Activated T-helper 17 cell treated with anti-CD3 and anti-CD28 coated beads, Interleukin-2, amount 50 U/mL, for 72 hours (primary cell): ENCODE results near the gene ZNF135. TPM values are rescaled to one million over a fixed set of nuclear protein-coding genes. Genes with fewer than 3 reads are reported as not detected.

ENCODE experiments used
- ATAC-seq: fragments of 150-1000 bp; cut with Tn5 transposase; replicated peaks from 2 replicates; pipeline ENCODE4 v1.10.0; 2021; ENCODE audit warnings: mild to moderate bottlenecking, moderate library complexity
- H3K27ac Mint-ChIP-seq: one replicate; pipeline ENCODE4 v1.8.0; 2022; ENCODE audit warnings: mixed read lengths
- H3K27me3 Mint-ChIP-seq: one replicate; pipeline ENCODE4 v1.8.0; 2022; ENCODE audit warnings: mixed read lengths
- H3K36me3 Mint-ChIP-seq: one replicate; pipeline ENCODE4 v1.8.0; 2022; ENCODE audit warnings: low read depth, mild to moderate bottlenecking, mixed read lengths
- H3K4me1 Mint-ChIP-seq: one replicate; pipeline ENCODE4 v1.8.0; 2022; ENCODE audit warnings: mixed read lengths
- H3K4me3 Mint-ChIP-seq: one replicate; pipeline ENCODE4 v1.8.0; 2022; ENCODE audit warnings: mild to moderate bottlenecking, mixed read lengths
- H3K9me3 Mint-ChIP-seq: one replicate; pipeline ENCODE4 v1.8.0; 2022; ENCODE audit warnings: mixed read lengths
- total RNA-seq, 2 donors: library from RNA; stranded (reverse); gene quantifications; one replicate each; pipeline ENCODE4 v1.2.3, GENCODE V29; 2022

Gene ZNF135
- total RNA-seq, 2 donors from 2014 or later: 0.34 TPM; not detected in 1

DNA sequence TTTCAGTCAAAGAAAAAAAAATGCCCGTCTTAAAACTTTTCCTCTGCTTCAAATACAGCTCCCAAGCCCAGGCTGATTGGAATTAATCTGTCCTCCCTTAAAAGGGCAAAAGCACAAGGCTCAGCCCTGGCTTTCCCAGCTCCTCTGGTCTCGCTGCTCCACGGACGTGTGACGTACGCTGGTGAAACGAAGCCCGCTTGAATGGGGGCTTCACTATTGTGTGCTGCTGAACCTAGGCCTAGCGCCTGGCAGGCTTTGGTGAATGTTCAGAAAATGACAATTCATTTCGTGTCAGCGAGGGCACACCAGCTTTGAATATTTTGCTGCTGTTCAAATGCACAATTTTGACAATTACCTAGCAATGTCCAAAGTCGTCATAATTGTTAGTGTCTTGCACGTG, 615 bp upstream of the ZNF135 start:
- Mint-ChIP-seq H3K9me3 (peaks cover 14% of the 10 kb centered on the region), H3K36me3 (peaks cover 14% of the 10 kb centered on the region), H3K27me3 (peaks cover 16% of the 10 kb centered on the region), H3K4me3 (peak overlapping the region; percentile 61), H3K4me1 (no peaks in the 10 kb centered on the region), H3K27ac (no peak overlapping the region)
- no peak for ATAC-seq

DNA sequence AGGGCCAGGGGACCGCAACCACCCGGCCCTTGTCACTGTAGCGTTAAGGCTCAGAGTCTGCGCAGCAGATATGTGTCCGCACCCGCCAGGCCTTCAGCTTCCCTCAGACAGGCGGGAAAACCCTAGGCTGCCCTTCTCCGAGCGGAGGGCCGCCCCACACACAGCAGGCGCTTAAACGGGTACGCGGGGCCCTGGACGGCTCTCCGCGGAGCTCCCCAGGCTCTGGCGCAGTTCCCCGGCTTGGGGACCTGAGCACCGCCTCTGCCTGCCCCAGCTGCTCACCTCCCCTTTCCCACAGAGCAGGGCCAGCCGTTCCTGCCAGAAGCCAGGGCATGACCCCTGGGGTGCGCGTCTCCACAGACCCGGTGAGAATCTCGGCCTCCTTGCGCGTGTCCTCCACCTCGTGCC, 593 bp downstream of the ZNF135 start:
- no peak overlapping the region for H3K27ac Mint-ChIP-seq
- peaks cover 15% of the 10 kb centered on the region for H3K9me3 Mint-ChIP-seq
- ATAC-seq: no peak
- peaks cover 16% of the 10 kb centered on the region for H3K27me3 Mint-ChIP-seq
- H3K4me1 Mint-ChIP-seq: no peaks in the 10 kb centered on the region
- peak overlapping the region; percentile 11 for H3K4me3 Mint-ChIP-seq
- H3K36me3 Mint-ChIP-seq: peaks cover 14% of the 10 kb centered on the region

DNA sequence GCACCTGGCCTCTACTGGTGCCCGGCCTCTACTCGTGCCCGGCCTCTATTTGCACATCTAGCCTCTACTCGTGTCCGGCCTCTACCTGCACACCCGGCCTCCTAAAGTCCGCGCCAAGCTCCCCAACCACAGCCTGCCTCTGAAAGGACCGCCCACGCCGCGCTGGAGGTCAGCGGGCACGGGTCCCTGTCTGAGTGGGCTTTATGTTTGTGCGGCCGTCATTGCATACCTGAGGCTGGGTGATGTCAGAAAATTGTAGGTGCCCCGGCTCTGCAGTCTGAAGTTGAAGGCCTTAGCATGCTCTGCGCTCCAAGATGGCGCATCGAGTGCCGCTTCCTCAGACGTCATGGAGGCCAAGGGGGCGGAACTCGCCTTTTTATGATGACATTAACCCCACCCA, 1.1 kb downstream of the ZNF135 start:
- Mint-ChIP-seq H3K27ac (no peak overlapping the region), H3K4me3 (peak overlapping the region; percentile 11), H3K36me3 (peaks cover 14% of the 10 kb centered on the region), H3K4me1 (no peaks in the 10 kb centered on the region), H3K27me3 (peaks cover 15% of the 10 kb centered on the region), H3K9me3 (peaks cover 16% of the 10 kb centered on the region)
- ATAC-seq: no peak

GRCh38 chr19:58063712-58064111, 4.6 kb downstream of the ZNF135 start:
- peaks cover 38% of the 10 kb centered on the region for H3K9me3 Mint-ChIP-seq
- peaks cover 2% of the 10 kb centered on the region for H3K27me3 Mint-ChIP-seq
- H3K4me1 Mint-ChIP-seq: no peaks in the 10 kb centered on the region
- H3K4me3 Mint-ChIP-seq: no peak overlapping the region
- ATAC-seq: no peak
- peaks cover 3% of the 10 kb centered on the region for H3K36me3 Mint-ChIP-seq
- no peak overlapping the region for H3K27ac Mint-ChIP-seq

DNA sequence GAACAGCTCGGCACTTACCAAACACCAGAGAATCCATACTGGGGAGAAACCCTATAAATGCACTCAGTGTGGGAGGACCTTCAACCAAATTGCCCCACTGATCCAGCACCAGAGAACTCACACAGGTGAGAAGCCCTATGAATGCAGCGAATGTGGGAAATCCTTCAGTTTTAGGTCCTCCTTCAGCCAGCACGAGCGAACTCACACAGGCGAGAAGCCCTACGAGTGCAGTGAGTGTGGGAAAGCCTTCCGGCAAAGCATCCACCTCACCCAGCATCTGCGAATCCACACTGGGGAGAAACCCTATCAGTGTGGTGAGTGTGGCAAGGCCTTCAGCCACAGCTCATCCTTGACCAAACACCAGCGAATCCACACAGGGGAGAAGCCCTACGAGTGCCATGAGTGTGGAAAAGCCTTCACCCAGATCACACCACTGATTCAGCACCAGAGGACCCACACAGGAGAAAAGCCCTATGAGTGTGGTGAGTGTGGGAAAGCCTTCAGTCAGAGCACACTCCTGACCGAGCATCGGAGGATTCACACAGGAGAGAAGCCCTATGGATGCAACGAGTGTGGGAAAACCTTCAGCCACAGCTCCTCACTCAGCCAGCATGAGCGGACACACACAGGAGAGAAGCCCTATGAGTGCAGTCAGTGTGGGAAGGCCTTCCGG, 8.3 kb downstream of the ZNF135 start:
- Mint-ChIP-seq H3K4me3 (no peak overlapping the region), H3K27ac (no peak overlapping the region), H3K27me3 (no peaks in the 10 kb centered on the region), H3K9me3 (peaks cover 44% of the 10 kb centered on the region), H3K36me3 (no peaks in the 10 kb centered on the region), H3K4me1 (no peaks in the 10 kb centered on the region)
- ATAC-seq: no peak

- H3K9me3 Mint-ChIP-seq: peaks cover 25% of the 10 kb centered on the region
- H3K4me1 Mint-ChIP-seq: no peaks in the 10 kb centered on the region
- H3K27me3 Mint-ChIP-seq: no peaks in the 10 kb centered on the region
- H3K27ac Mint-ChIP-seq: no peak overlapping the region
- no peaks in the 10 kb centered on the region for H3K36me3 Mint-ChIP-seq
- no peak for ATAC-seq
- H3K4me3 Mint-ChIP-seq: no peak overlapping the region
These were observed 20.7 kb downstream of the ZNF135 start for GRCh38 chr19:58079792-58080191.

GRCh38 chr19:58083021-58083420, 23.9 kb downstream of the ZNF135 start:
- H3K27me3 Mint-ChIP-seq: no peaks in the 10 kb centered on the region
- no peak overlapping the region for H3K27ac Mint-ChIP-seq
- H3K9me3 Mint-ChIP-seq: peaks cover 21% of the 10 kb centered on the region
- ATAC-seq: no peak
- no peaks in the 10 kb centered on the region for H3K36me3 Mint-ChIP-seq
- H3K4me1 Mint-ChIP-seq: no peaks in the 10 kb centered on the region
- no peak overlapping the region for H3K4me3 Mint-ChIP-seq

- no peak for ATAC-seq
- Mint-ChIP-seq H3K9me3 (peaks cover 16% of the 10 kb centered on the region), H3K4me3 (no peak overlapping the region), H3K36me3 (no peaks in the 10 kb centered on the region), H3K4me1 (no peaks in the 10 kb centered on the region), H3K27ac (no peak overlapping the region), H3K27me3 (no peaks in the 10 kb centered on the region)
These were observed 25.7 kb downstream of the ZNF135 start for GRCh38 chr19:58084596-58085347.

- Mint-ChIP-seq H3K4me3 (no peak overlapping the region), H3K27ac (no peak overlapping the region), H3K27me3 (no peaks in the 10 kb centered on the region), H3K36me3 (no peaks in the 10 kb centered on the region), H3K4me1 (no peaks in the 10 kb centered on the region), H3K9me3 (peaks cover 11% of the 10 kb centered on the region)
- ATAC-seq: no peak
These were observed 26.3 kb downstream of the ZNF135 start for GRCh38 chr19:58085348-58085875.

DNA sequence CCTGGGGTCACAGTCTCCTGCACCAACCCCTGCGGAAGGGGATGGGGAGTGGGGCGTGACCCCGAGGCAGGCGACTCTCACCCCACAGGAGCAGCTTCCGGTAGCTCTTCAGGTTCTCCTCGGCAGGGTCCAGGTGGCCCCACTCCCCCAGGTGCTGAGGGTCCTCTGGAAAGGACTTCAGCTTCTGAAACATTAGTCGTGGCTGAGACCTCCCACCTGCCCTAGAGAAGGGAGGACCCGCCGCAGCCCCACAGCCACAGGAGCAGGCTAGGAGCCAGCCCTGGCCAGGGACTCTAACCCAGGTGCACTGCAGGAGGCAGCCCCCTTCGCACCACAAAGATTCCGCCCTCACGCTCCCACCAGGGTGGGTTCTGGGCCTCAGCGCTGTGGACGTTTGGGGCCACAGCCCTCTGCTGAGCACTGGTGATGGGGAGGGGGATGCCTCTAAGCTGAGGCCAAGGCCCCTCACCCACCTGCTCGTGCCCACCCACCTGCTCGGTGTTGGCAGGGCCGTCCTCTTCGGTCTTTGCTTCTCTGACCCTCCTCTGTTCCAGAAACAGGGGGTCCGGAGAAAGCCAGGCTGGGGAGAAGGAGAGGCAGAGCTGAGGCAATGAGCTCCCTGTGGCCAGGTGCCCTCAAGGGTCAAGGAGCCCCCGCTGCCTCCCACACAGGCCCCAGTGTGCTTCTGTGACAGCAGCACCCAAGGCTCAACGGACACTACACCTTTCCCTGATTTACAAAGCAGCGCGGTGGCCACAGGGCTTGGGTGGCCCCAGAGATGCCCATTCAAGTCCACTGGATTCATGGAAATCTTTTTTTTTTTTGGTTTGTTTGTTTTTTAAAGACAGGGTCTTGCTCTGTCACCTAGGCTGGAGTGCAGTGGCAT, 28.0 kb downstream of the ZNF135 start:
- H3K4me3 Mint-ChIP-seq: no peak overlapping the region
- no peaks in the 10 kb centered on the region for H3K36me3 Mint-ChIP-seq
- no peak overlapping the region for H3K27ac Mint-ChIP-seq
- no peaks in the 10 kb centered on the region for H3K27me3 Mint-ChIP-seq
- no peak for ATAC-seq
- H3K4me1 Mint-ChIP-seq: no peaks in the 10 kb centered on the region
- peaks cover 5% of the 10 kb centered on the region for H3K9me3 Mint-ChIP-seq

- Mint-ChIP-seq H3K9me3 (peaks cover 5% of the 10 kb centered on the region), H3K36me3 (no peaks in the 10 kb centered on the region), H3K27ac (no peak overlapping the region), H3K4me3 (no peak overlapping the region), H3K27me3 (no peaks in the 10 kb centered on the region), H3K4me1 (no peaks in the 10 kb centered on the region)
- ATAC-seq: no peak
These were observed 29.5 kb downstream of the ZNF135 start for GRCh38 chr19:58088521-58089052.

DNA sequence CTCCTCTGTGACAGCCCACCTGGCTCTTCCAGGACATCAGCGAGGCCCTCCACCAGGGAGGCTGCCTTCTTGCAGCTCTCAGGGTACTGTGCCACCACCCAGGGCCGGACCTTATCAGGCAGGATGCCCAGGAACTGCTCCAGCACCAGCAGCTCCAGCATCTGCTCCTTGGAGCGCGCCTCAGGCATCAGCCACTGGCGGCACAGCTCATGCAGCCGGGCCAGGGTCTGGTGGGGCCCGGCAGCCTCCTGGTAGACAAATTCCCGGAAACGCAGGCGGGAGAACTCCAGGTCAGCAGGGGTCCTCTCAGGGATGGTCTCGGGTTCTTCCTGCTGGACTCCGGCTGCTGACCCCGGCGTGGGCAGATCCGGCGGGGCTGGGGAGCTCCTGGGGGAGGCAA, 30.8 kb downstream of the ZNF135 start:
- H3K27me3 Mint-ChIP-seq: no peaks in the 10 kb centered on the region
- ATAC-seq: no peak
- H3K4me3 Mint-ChIP-seq: no peak overlapping the region
- H3K36me3 Mint-ChIP-seq: no peaks in the 10 kb centered on the region
- no peaks in the 10 kb centered on the region for H3K9me3 Mint-ChIP-seq
- no peaks in the 10 kb centered on the region for H3K4me1 Mint-ChIP-seq
- H3K27ac Mint-ChIP-seq: no peak overlapping the region

GRCh38 chr19:58091251-58091995, 32.3 kb downstream of the ZNF135 start:
- Mint-ChIP-seq H3K36me3 (no peaks in the 10 kb centered on the region), H3K4me1 (no peaks in the 10 kb centered on the region), H3K4me3 (no peak overlapping the region), H3K27me3 (no peaks in the 10 kb centered on the region), H3K27ac (no peak overlapping the region), H3K9me3 (no peaks in the 10 kb centered on the region)
- no peak for ATAC-seq

GRCh38 chr19:58093071-58093470, 34.0 kb downstream of the ZNF135 start:
- no peaks in the 10 kb centered on the region for H3K27me3 Mint-ChIP-seq
- peaks cover under 1% of the 10 kb centered on the region for H3K9me3 Mint-ChIP-seq
- ATAC-seq: no peak
- no peak overlapping the region for H3K27ac Mint-ChIP-seq
- no peak overlapping the region for H3K4me3 Mint-ChIP-seq
- peaks cover 9% of the 10 kb centered on the region for H3K36me3 Mint-ChIP-seq
- peaks cover under 1% of the 10 kb centered on the region for H3K4me1 Mint-ChIP-seq
